DND-41 (cell line): ENCODE results near the gene STX1B.

Experiments used
- ATAC-seq: fragments of 200-7000 bp; cut with Tn5 transposase; 3 replicates; pipeline ENCODE4 v1.9.1; 2021; ENCODE audit warnings: low read depth; ENCODE audit not compliant: insufficient read depth
- DNase-seq: peaks from one replicate; pipeline ENCODE4 v3.0.0-alpha.2; 2020
- H2AFZ ChIP-seq: 2 replicates; pipeline ENCODE4 v1.6.0; 2012; ENCODE audit warnings: low read depth, low read length
- H3K27ac ChIP-seq: 2 replicates; pipeline ENCODE4 v1.5.1; 2012; ENCODE audit warnings: low read length, inconsistent platforms
- H3K27me3 ChIP-seq: fragments of 200-600 bp; sonication (generic); 2 replicates; pipeline ENCODE4 v1.6.0; 2012; ENCODE audit warnings: low read length, mild to moderate bottlenecking, inconsistent platforms; ENCODE audit not compliant: insufficient read depth, poor library complexity
- H3K36me3 ChIP-seq: 2 replicates; pipeline ENCODE4 v1.5.1; 2012; ENCODE audit warnings: low read length, inconsistent platforms; ENCODE audit not compliant: insufficient read depth
- H3K4me1 ChIP-seq: 2 replicates; pipeline ENCODE4 v1.5.1; 2012; ENCODE audit warnings: mild to moderate bottlenecking, low read length; ENCODE audit not compliant: insufficient read depth
- H3K4me2 ChIP-seq: 2 replicates; pipeline ENCODE4 v1.6.0; 2012; ENCODE audit warnings: mild to moderate bottlenecking, moderate library complexity, low read length, inconsistent platforms; ENCODE audit not compliant: insufficient read depth
- H3K4me3 ChIP-seq, 2 experiments: fragments of 200-600 bp in 1 of 2; shearing (Covaris generic) in 1 of 2; 2 replicates each; pipeline ENCODE4 v1.5.1; 2012 to 2016; ENCODE audit warnings: inconsistent platforms in 2 of 2, low read length in 2 of 2, mild to moderate bottlenecking in 2 of 2, low read depth in 1 of 2, moderate library complexity in 1 of 2
- H3K79me2 ChIP-seq: 2 replicates; pipeline ENCODE4 v1.6.0; 2012; ENCODE audit warnings: low read length, inconsistent platforms; ENCODE audit not compliant: insufficient read depth
- H3K9ac ChIP-seq: 2 replicates; pipeline ENCODE4 v1.6.0; 2012; ENCODE audit warnings: low read depth, mild to moderate bottlenecking, inconsistent platforms, low read length, moderate library complexity
- H3K9me3 ChIP-seq: 2 replicates; pipeline ENCODE4 v1.5.1; 2012; ENCODE audit warnings: low read length, moderate library complexity, mild to moderate bottlenecking, inconsistent platforms; ENCODE audit not compliant: insufficient read depth, severe bottlenecking
- H4K20me1 ChIP-seq: 2 replicates; pipeline ENCODE4 v1.6.0; 2012; ENCODE audit warnings: low read length; ENCODE audit not compliant: insufficient read depth
- EZH2 ChIP-seq: IDR thresholded peaks from 3 replicates; pipeline ENCODE4 v1.6.1; 2012; ENCODE audit warnings: borderline replicate concordance, low read depth, mild to moderate bottlenecking, moderate library complexity, low read length, inconsistent platforms; ENCODE audit not compliant: severe bottlenecking
- TF ChIP-seq, protein P1 (sequence below): IDR thresholded peaks from 2 replicates; pipeline ENCODE4 v1.5.1; 2012; ENCODE audit warnings: borderline replicate concordance, low read length, moderate library complexity, mild to moderate bottlenecking; ENCODE audit not compliant: poor library complexity, severe bottlenecking; ENCODE audit errors: extremely low read depth

Gene STX1B

GRCh38 chr16:30992276-30992780 lies 18.1 kb downstream of the STX1B start:
- ATAC-seq (no peak), DNase-seq (no peak)
- Histone ChIP-seq H3K36me3 (no peaks in the 10 kb centered on the region), H3K4me3 (no peak overlapping the region), H3K27me3 (no peaks in the 10 kb centered on the region), H3K4me2 (no peak overlapping the region), H3K79me2 (no peaks in the 10 kb centered on the region), H3K27ac (no peak overlapping the region), H3K9me3 (no peaks in the 10 kb centered on the region), H4K20me1 (no peaks in the 10 kb centered on the region; the same call in 1 of the 2 replicates), H3K4me1 (no peaks in the 10 kb centered on the region), H2AFZ (no peak overlapping the region), H3K9ac (no peak overlapping the region)
- TF ChIP-seq, protein P1, sequence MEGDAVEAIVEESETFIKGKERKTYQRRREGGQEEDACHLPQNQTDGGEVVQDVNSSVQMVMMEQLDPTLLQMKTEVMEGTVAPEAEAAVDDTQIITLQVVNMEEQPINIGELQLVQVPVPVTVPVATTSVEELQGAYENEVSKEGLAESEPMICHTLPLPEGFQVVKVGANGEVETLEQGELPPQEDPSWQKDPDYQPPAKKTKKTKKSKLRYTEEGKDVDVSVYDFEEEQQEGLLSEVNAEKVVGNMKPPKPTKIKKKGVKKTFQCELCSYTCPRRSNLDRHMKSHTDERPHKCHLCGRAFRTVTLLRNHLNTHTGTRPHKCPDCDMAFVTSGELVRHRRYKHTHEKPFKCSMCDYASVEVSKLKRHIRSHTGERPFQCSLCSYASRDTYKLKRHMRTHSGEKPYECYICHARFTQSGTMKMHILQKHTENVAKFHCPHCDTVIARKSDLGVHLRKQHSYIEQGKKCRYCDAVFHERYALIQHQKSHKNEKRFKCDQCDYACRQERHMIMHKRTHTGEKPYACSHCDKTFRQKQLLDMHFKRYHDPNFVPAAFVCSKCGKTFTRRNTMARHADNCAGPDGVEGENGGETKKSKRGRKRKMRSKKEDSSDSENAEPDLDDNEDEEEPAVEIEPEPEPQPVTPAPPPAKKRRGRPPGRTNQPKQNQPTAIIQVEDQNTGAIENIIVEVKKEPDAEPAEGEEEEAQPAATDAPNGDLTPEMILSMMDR, result no peak
- no peak for TF ChIP-seq EZH2

- H3K4me2 ChIP-seq, result no peak overlapping the region
- no peak overlapping the region for H3K27ac ChIP-seq
- H3K9me3 ChIP-seq, result no peaks in the 10 kb centered on the region
- TF ChIP-seq, protein P1, result no peak
- TF ChIP-seq EZH2, result no peak
- no peaks in the 10 kb centered on the region for H3K27me3 ChIP-seq
- H2AFZ ChIP-seq, result no peak overlapping the region
- H3K4me1 ChIP-seq, result no peaks in the 10 kb centered on the region
- H4K20me1 ChIP-seq, result no peaks in the 10 kb centered on the region
- ATAC-seq (no peak), DNase-seq (no peak)
- no peaks in the 10 kb centered on the region for H3K79me2 ChIP-seq
- peaks cover 5% of the 10 kb centered on the region; the same call in 1 of the 2 replicates for H3K36me3 ChIP-seq
- no peak overlapping the region for H3K9ac ChIP-seq
- H3K4me3 ChIP-seq, result no peak overlapping the region
Observed at GRCh38 chr16:30991052-30991451, 19.4 kb downstream of the STX1B start.

DNA sequence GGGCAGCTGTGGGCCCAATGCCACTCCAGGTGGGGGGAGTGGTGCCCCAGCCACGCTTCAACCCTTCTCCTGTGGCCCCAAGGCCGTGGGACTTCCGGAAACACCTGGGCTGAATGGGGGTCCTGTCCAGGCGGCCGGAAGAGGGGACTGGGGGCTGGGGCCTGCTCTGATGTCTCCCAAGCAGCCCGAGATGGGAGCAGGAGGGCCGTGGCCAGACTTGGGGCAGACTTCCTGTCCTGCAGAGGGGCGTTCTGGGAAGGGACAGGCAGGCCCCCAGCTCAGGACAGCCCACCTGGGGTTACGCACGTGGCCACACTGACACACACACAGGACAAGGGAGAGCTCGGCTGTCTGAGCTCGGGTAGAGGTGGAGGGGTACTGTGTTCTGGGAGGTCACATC lies 20.3 kb downstream of the STX1B start:
- Histone ChIP-seq H3K9ac (no peak overlapping the region), H3K27ac (no peak overlapping the region), H3K36me3 (peaks cover 13% of the 10 kb centered on the region; the same call in 1 of the 2 replicates), H3K4me2 (no peak overlapping the region), H3K79me2 (no peaks in the 10 kb centered on the region), H3K4me3 (no peak overlapping the region), H2AFZ (no peak overlapping the region), H3K9me3 (no peaks in the 10 kb centered on the region), H3K4me1 (no peaks in the 10 kb centered on the region), H4K20me1 (no peaks in the 10 kb centered on the region), H3K27me3 (no peaks in the 10 kb centered on the region)
- TF ChIP-seq EZH2, result no peak
- TF ChIP-seq, protein P1, result no peak
- ATAC-seq (no peak), DNase-seq (no peak)
